Posterior cingulate gyrus (tissue), 11 donors: ENCODE results near the gene BCAN.
"Not testable (repeated sequence)": the region's sequence is repeated elsewhere in the genome, so short reads cannot be mapped to it uniquely, and the experiment has no call there.

Source experiments
- DNase-seq, 10 donors: peaks; one replicate each; pipeline versions ENCODE4 v3.0.0 to v3.0.0-alpha.2; 2020 to 2021; ENCODE audit warnings: mixed read lengths in 3 of 10
- intact Hi-C: fragments of 100-400 bp; cut with DNase I; formaldehyde crosslinking; loops from one replicate; pipeline ENCODE4 v1.15.1; 2023

Gene BCAN

GRCh38 chr1:156641761-156642264 lies at the start of gene BCAN:
BCAN (plus strand) TSS chr1:156642117; CDS start chr1:156646055, 3,938 bp downstream.
- peak; percentile 59 to 94 (median 78) for DNase-seq
- intact Hi-C loops = no loop called here

- DNase-seq = no peak
- intact Hi-C loops = loop anchor here (5.0 kb wide), 2 partner anchors 85 to 135 kb away; no protein-coding TSS in a partner anchor
Observed at GRCh38 chr1:156592158-156592909, 49.6 kb upstream of the BCAN start.

- no peak for DNase-seq
- intact Hi-C loops = loop anchor here (5.0 kb wide), 2 partner anchors 86 to 136 kb away; no protein-coding TSS in a partner anchor
Observed at GRCh38 chr1:156592910-156593660, 48.8 kb upstream of the BCAN start.

GRCh38 chr1:156593661-156593989 lies 48.3 kb upstream of the BCAN start:
- no peak for DNase-seq
- intact Hi-C loops = loop anchor here (5.0 kb wide), 2 partner anchors 86 to 136 kb away; no protein-coding TSS in a partner anchor

GRCh38 chr1:156594190-156594589 lies 47.7 kb upstream of the BCAN start:
- intact Hi-C loops = loop anchor here (5.0 kb wide), 2 partner anchors 87 to 137 kb away; no protein-coding TSS in a partner anchor
- DNase-seq = no peak

GRCh38 chr1:156595016-156595415 lies 46.9 kb upstream of the BCAN start:
- intact Hi-C loops = no loop called here
- no peak for DNase-seq

GRCh38 chr1:156596426-156596825 lies 45.5 kb upstream of the BCAN start:
- intact Hi-C loops = no loop called here
- DNase-seq = no peak

- DNase-seq = no peak
- intact Hi-C loops = no loop called here
Observed at GRCh38 chr1:156598125-156598524, 43.8 kb upstream of the BCAN start.

GRCh38 chr1:156598731-156599432 lies 43.0 kb upstream of the BCAN start:
- intact Hi-C loops = no loop called here
- no peak for DNase-seq

GRCh38 chr1:156599811-156600210 lies 42.1 kb upstream of the BCAN start:
- intact Hi-C loops = loop anchor here (10.0 kb wide), 1 partner anchor 115 kb away; no protein-coding TSS in a partner anchor

GRCh38 chr1:156600733-156601121 lies 41.2 kb upstream of the BCAN start:
- intact Hi-C loops = loop anchor here (10.0 kb wide), 1 partner anchor 116 kb away; no protein-coding TSS in a partner anchor
- no peak for DNase-seq

More at GRCh38 chr1:156599811-156600210, 42.1 kb upstream of the BCAN start:
- DNase-seq = no peak

- intact Hi-C loops = loop anchor here (10.0 kb wide), 1 partner anchor 116 kb away; no protein-coding TSS in a partner anchor
Observed at GRCh38 chr1:156601122-156601830, 40.6 kb upstream of the BCAN start, which contains the start of gene GPATCH4. GPATCH4 (minus strand) TSS chr1:156601479.

GRCh38 chr1:156601892-156602291 lies 40.0 kb upstream of the BCAN start:
- intact Hi-C loops = loop anchor here (10.0 kb wide), 1 partner anchor 117 kb away; no protein-coding TSS in a partner anchor
- no peak for DNase-seq

More at GRCh38 chr1:156601122-156601830, 40.6 kb upstream of the BCAN start, which contains the start of gene GPATCH4:
- peak; percentile 76 to 96 (median 82) for DNase-seq

- intact Hi-C loops = loop anchor here (10.0 kb wide), 1 partner anchor 118 kb away; no protein-coding TSS in a partner anchor
- no peak for DNase-seq
Observed at GRCh38 chr1:156602557-156602993, 39.3 kb upstream of the BCAN start.

GRCh38 chr1:156607344-156607743 lies 34.6 kb upstream of the BCAN start:
- intact Hi-C loops = loop anchor here (2.0 to 10.0 kb wide), 3 partner anchors 23 to 150 kb away; no protein-coding TSS in a partner anchor
- not testable (repeated sequence) for DNase-seq

- peak in 3 of 10 donors; percentile 52 to 92 (median 61) for DNase-seq
- intact Hi-C loops = loop anchor here (2.0 to 10.0 kb wide), 3 partner anchors 123 to 221 kb away; no protein-coding TSS in a partner anchor
Observed at GRCh38 chr1:156608036-156608674, 33.8 kb upstream of the BCAN start.

GRCh38 chr1:156608981-156609380 lies 32.9 kb upstream of the BCAN start:
- peak in 1 of 10 donors; percentile 44 for DNase-seq
- intact Hi-C loops = loop anchor here (2.0 to 10.0 kb wide), 3 partner anchors 124 to 222 kb away; no protein-coding TSS in a partner anchor

GRCh38 chr1:156610072-156610471 lies 31.8 kb upstream of the BCAN start:
- intact Hi-C loops, DNase-seq: not testable (repeated sequence)

- DNase-seq = no peak
- intact Hi-C loops = no loop called here
Observed at GRCh38 chr1:156612666-156613065, 29.3 kb upstream of the BCAN start.
